ENCODE measurements around the gene KLF1.

KLF1 gene

GRCh38 chr19:12838182-12838885, 48.7 kb downstream of the KLF1 start, which contains the start of gene MAST1:
Gene MAST1, plus strand, starts transcription at chr19:12838515. Its CDS starts 58 bp downstream, at chr19:12838573.
- DNase-seq (ENCODE audit: low read depth): peak; percentile 30

GRCh38 chr19:12837225-12837624, 49.8 kb downstream of the KLF1 start:
- no peak for DNase-seq (ENCODE audit: low read depth)

DNA sequence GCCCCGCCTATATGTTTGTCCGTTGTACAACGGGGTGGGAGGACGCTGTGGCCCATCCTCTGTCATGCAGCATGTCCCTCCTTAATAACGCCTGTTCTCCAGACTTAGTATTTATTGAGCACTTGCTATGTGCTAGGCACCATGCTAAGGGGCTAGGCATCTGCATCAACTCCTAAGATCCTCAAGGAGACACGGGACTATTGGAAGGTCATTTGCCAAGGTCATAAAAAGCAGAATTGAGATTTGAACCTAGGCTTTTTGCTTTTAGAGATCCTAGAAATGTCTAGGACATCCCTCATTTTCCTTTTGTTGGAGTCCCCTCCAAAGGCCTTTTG, 50.5 kb downstream of the KLF1 start:
- DNase-seq (ENCODE audit: low read depth): no peak

DNA sequence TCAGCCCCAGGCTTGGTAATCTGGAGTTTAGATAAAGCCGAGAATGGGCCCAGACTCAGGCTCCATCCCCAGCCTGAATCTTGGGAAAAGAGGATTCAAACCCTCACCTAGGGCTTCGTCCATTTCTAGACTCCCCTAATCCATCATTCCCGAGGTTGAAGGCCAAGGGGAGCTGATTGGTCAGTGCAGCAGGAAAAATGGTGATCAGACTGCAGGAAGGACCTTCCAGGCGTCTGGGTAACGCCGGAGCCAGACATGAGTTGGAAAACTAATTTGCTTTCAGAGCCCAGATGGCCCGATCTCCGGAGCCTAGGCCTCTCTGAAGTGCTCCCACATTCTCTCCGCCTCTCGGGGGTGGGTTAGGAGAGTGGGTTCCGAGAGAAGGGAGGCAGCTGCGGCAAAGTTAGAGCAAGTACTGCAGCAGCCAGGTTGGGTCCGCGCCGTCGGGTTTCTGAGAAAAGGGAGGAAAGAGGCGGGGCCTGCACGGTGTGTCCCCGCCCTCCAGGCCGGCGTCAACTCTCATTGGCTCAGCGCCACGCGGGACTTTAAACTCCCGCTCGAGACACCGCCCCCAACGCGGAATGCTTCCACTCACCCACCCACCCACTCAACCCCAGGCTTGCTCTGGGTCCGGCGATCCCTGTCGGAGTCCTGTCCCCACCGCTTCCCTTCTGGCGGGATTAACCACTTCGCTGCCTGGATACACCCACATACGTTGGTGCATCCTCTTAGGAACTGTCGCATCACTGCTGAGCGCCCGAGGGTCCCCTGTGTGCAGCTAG, 51.8 kb downstream of the KLF1 start:
- DNase-seq (ENCODE audit: low read depth): no peak

- no peak for DNase-seq (ENCODE audit: low read depth)
Measured at GRCh38 chr19:12834566-12834943, 52.4 kb downstream of the KLF1 start, which contains the start of gene RTBDN. Gene RTBDN, minus strand, starts transcription at chr19:12834579. Its CDS starts 4,600 bp downstream, at chr19:12829979.

Data from activated T-cell treated with anti-CD3 and anti-CD28 coated beads for 24 hours (primary cell).